Prostate gland (tissue), 2 donors: ENCODE measurements around the gene CACNA1D. TPM values are rescaled to one million over a fixed set of nuclear protein-coding genes. Genes with fewer than 3 reads are reported as not detected.

Experiments
- DNase-seq: peaks from one replicate; pipeline ENCODE4 v3.0.0-alpha.2; 2019; ENCODE audit warnings: low spot score
- H3K27ac ChIP-seq, 2 donors: fragments of 200-600 bp; sonication (generic); 2 replicates each; pipeline ENCODE4 v1.5.1; 2017 to 2019
- H3K27me3 ChIP-seq: fragments of 200-600 bp; sonication (generic); replicated peaks from 2 replicates; pipeline ENCODE4 v1.5.1; 2019; ENCODE audit not compliant: insufficient read depth
- H3K36me3 ChIP-seq, 2 donors: fragments of 200-600 bp; sonication (generic); 1 replicate in 1 of 2; 2 replicates in 1 of 2; pipeline versions ENCODE4 v1.5.1 to v1.8.1; 2017 to 2019
- H3K4me1 ChIP-seq: fragments of 200-600 bp; sonication (generic); replicated peaks from 2 replicates; pipeline ENCODE4 v1.5.1; 2019
- H3K4me3 ChIP-seq, 2 donors: fragments of 200-600 bp; sonication (generic); 2 replicates each; pipeline ENCODE4 v1.5.1; 2017 to 2019
- H3K9me3 ChIP-seq: fragments of 200-600 bp; sonication (generic); 2 replicates; pipeline ENCODE4 v1.5.1; 2017
- POLR2A ChIP-seq: fragments of 450-650 bp; IDR thresholded peaks from one replicate; pipeline ENCODE4 v1.6.1; 2016; ENCODE audit warnings: antibody characterized with exemption, mild to moderate bottlenecking
- POLR2AphosphoS5 ChIP-seq: sonication (generic); formaldehyde crosslinking; IDR thresholded peaks from one replicate; pipeline ENCODE4 v1.6.1; 2017; ENCODE audit warnings: antibody characterized with exemption
- WGBS: methylation state at CpG from one replicate; pipeline ENCODE4 v1.1.5; 2018; 5-methylcytosine and 5-hydroxymethylcytosine counted together
- intact Hi-C: fragments of 100-400 bp; cut with DNase I; formaldehyde crosslinking; loops from one replicate; pipeline ENCODE4 v1.14.2; 2022
- total RNA-seq, 2 donors: library from RNA; depleted of rRNA; stranded (reverse); fragments of >200 nt; gene quantifications; one replicate each; pipeline ENCODE4 v1.1.0, GENCODE V29; 2016
- TF ChIP-seq, protein P1 (sequence below), 4 experiments: fragments of 200-600 bp in 2 of 4; fragments of 450-650 bp in 2 of 4; sonication (generic) in 2 of 4; IDR thresholded peaks; 1 replicate in 3 of 4; 2 replicates in 1 of 4; pipeline ENCODE4 v1.5.1; 2016 to 2019; ENCODE audit warnings: antibody characterized with exemption in 4 of 4, mild to moderate bottlenecking in 2 of 4, moderate library complexity in 2 of 4

Gene CACNA1D
- total RNA-seq, 2 donors from 2014 or later: 15.5 to 45.1 TPM

DNA sequence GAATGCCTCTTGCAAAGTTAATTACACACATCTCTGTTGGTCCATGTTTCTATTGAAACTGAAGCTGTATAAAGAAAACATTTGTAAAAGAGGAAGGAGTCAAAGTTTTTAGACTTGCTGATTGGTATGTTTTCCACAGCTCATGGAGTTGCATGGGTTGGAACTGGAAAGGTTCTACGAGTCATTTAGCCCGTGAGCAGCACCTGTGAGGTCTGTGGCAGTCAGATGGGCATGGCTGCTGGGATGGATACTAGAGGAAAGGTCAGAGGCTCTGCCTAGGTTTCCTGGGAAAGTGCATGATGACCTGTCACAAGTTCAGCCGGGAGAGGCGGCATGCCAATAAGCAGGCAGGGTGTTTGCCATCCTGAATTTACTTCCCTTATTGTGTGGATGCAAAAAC lies 155.4 kb downstream of the CACNA1D start:
- Histone ChIP-seq H3K4me1 (peaks cover 7% of the 10 kb centered on the region), H3K9me3 (no peaks in the 10 kb centered on the region)
- 93% methylated on average over 4 of the region's 4 CpGs for WGBS

DNA sequence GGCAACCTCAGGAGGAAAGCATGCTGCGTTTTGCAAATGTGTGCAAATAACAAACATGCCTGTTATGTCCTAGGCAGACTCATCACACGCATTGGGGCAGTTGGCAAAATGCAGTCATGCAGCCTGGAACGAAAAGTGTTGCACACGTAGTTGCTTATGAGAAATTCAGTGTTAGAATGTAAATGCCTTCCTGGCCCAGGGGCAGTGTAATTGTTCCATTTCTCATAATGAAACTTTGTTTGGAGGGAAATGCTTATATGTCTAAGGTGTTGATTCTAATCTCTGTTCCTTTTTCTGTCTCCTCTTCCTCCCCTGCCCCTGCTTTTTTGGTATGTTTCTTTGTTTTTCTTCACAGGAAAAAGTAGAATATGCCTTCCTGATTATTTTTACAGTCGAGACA lies 156.0 kb downstream of the CACNA1D start:
- H3K36me3 ChIP-seq: no peaks in the 10 kb centered on the region
- H3K27ac ChIP-seq: no peak overlapping the region
- TF ChIP-seq POLR2AphosphoS5 (no peak), POLR2A (no peak)
- 74% methylated on average over 5 of the region's 5 CpGs for WGBS
- no peaks in the 10 kb centered on the region for H3K27me3 ChIP-seq
- DNase-seq: no peak
- H3K9me3 ChIP-seq: no peaks in the 10 kb centered on the region
- peaks cover 7% of the 10 kb centered on the region for H3K4me1 ChIP-seq
- no peak overlapping the region for H3K4me3 ChIP-seq
- intact Hi-C loops: no loop called here

More for the DNA sequence above, 155.4 kb downstream of the CACNA1D start:
- TF ChIP-seq POLR2A (no peak), POLR2AphosphoS5 (no peak)
- TF ChIP-seq, protein P1, sequence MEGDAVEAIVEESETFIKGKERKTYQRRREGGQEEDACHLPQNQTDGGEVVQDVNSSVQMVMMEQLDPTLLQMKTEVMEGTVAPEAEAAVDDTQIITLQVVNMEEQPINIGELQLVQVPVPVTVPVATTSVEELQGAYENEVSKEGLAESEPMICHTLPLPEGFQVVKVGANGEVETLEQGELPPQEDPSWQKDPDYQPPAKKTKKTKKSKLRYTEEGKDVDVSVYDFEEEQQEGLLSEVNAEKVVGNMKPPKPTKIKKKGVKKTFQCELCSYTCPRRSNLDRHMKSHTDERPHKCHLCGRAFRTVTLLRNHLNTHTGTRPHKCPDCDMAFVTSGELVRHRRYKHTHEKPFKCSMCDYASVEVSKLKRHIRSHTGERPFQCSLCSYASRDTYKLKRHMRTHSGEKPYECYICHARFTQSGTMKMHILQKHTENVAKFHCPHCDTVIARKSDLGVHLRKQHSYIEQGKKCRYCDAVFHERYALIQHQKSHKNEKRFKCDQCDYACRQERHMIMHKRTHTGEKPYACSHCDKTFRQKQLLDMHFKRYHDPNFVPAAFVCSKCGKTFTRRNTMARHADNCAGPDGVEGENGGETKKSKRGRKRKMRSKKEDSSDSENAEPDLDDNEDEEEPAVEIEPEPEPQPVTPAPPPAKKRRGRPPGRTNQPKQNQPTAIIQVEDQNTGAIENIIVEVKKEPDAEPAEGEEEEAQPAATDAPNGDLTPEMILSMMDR (IDR thresholded peaks at IDR 0.05): no peak
- no peak for DNase-seq
- H3K4me3 ChIP-seq: no peak overlapping the region
- H3K27me3 ChIP-seq: no peaks in the 10 kb centered on the region
- H3K36me3 ChIP-seq: no peaks in the 10 kb centered on the region
- intact Hi-C loops: no loop called here
- H3K27ac ChIP-seq: no peak overlapping the region

DNA sequence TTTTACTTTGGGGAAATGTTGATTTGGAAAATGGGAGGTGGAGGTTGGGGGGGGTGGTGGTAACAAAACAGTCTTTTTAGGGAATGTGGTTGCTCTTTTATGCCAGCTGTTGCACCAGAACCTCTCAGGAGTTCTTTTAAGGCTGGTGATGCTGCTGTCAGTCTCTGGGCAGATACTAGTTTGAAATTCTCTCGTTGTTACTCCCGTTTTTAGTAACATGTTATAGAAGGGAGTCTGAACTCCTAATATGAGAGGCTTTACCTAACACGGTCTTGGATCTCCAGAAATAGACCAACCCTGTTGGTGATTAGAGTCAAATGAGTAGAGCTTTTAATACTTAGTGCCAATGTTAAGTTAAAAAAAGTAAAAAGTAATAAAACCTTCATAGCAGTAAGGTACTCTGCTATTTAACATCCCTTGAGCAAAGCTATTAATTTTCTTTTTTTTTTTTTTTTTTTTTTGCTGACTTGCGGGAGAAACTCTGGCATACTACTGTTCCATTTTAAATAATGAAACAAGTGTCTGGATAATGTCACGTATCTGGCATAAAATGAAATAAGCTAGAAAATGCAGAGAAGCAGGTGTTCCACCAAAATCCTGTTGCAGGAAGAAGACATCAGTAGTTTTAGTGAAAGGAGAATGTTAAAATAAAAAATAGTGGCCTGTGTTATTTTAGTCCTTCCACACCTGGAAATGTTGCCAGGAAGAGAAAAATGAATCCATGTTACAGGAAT lies 156.7 kb downstream of the CACNA1D start:
- H3K4me1 ChIP-seq: peaks cover 7% of the 10 kb centered on the region
- H3K4me3 ChIP-seq: no peak overlapping the region
- H3K9me3 ChIP-seq: no peaks in the 10 kb centered on the region
- TF ChIP-seq POLR2A: no peak
- TF ChIP-seq, protein P1 (IDR thresholded peaks at IDR 0.05): no peak
- TF ChIP-seq POLR2AphosphoS5: no peak
- no peaks in the 10 kb centered on the region for H3K36me3 ChIP-seq
- no peak for DNase-seq
- no peaks in the 10 kb centered on the region for H3K27me3 ChIP-seq
- H3K27ac ChIP-seq: no peak overlapping the region
- intact Hi-C loops: no loop called here
- WGBS: 67% methylated on average over 5 of the region's 5 CpGs

DNA sequence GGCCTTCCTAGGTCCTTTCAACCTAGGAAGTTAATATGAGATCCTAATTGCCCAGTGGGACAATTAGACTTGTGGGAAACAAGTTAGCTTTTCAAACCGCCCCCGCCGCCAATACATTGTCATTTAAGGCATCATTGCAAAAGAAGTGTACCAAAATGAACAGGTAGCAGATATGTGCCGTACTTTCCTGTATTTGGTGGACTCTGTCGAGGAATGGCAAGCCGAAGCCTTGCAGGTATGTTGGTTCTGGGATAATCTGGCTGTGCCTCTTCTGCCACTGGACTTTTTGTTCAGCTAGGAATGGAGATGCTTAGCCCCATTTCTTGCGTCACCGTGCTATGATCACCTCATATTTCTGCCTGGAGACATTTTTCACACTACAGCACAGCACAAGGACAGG lies 157.5 kb downstream of the CACNA1D start:
- Histone ChIP-seq H3K4me3 (no peak overlapping the region), H3K36me3 (no peaks in the 10 kb centered on the region), H3K27me3 (no peaks in the 10 kb centered on the region), H3K4me1 (peaks cover 7% of the 10 kb centered on the region), H3K27ac (no peak overlapping the region), H3K9me3 (no peaks in the 10 kb centered on the region)
- intact Hi-C loops: no loop called here
- TF ChIP-seq, protein P1 (IDR thresholded peaks at IDR 0.05): no peak
- WGBS: 95% methylated on average over 8 of the region's 8 CpGs
- no peak for DNase-seq

DNA sequence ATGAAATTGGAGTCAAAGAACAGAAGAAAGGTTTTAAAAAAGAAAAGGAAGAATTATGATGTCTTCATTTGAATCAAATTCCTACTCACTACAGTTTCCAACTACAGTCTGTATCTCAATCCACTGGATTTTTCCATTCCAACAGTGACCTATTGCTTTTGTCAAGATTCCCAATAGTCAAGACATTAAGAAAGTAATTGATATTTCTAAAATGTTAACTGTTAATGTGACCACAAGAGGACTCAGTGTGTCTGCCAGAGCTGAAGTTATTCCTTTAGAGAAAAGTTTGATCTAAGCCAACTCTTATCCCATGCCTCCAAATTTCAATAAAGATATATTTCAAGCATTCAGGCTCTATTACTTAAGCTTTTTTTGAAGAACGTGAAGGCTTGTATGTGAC lies 163.2 kb downstream of the CACNA1D start:
- 76% methylated on average over 1 of the region's 1 CpG for WGBS
- Histone ChIP-seq H3K4me1 (no peaks in the 10 kb centered on the region), H3K27ac (no peak overlapping the region), H3K36me3 (no peaks in the 10 kb centered on the region), H3K9me3 (no peaks in the 10 kb centered on the region), H3K27me3 (no peaks in the 10 kb centered on the region), H3K4me3 (no peak overlapping the region)
- intact Hi-C loops: no loop called here
- no peak for DNase-seq
- TF ChIP-seq POLR2A: no peak
- no peak for TF ChIP-seq POLR2AphosphoS5
- TF ChIP-seq, protein P1 (IDR thresholded peaks at IDR 0.05): no peak
